K562 (cell line): ENCODE data around the gene CGB8. TPM values are rescaled to one million over a fixed set of nuclear protein-coding genes. Genes with fewer than 3 reads are reported as not detected.
A peak's percentile ranks its signal among the peaks of the same experiment; 100 is the strongest.

ENCODE experiments used
- CEBPG ChIP-seq, 3 experiments: fragments of 200-800 bp in 1 of 3; sonication (Bioruptor generic) in 1 of 3; sonication (generic) in 1 of 3; formaldehyde crosslinking in 1 of 3; IDR thresholded peaks in 2 of 3; conservative IDR thresholded peaks in 1 of 3; 2 replicates each; pipeline versions ENCODE4 v1.6.1 to v1.8.0; 2016 to 2022; ENCODE audit warnings: missing compliant biosample characterization in 2 of 3, missing genetic modification characterization in 2 of 3, mild to moderate bottlenecking in 1 of 3, missing genetic modification reagents in 1 of 3
- HCFC1 ChIP-seq: IDR thresholded peaks from 2 replicates; pipeline ENCODE4 v1.6.1; 2012; ENCODE audit warnings: low read depth, low read length, improper control_type of control experiment
- HDAC6 ChIP-seq: IDR thresholded peaks from 2 replicates; pipeline ENCODE4 v1.6.1; 2012; ENCODE audit warnings: low read depth, mild to moderate bottlenecking, control low read depth, inconsistent platforms, low read length, moderate library complexity
- KAT8 ChIP-seq: fragments of 450-650 bp; IDR thresholded peaks from 2 replicates; pipeline ENCODE4 v1.6.1; 2016; ENCODE audit warnings: low read depth, mild to moderate bottlenecking
- KLF6 ChIP-seq: fragments of 250-450 bp; sonication (Bioruptor Pico); IDR thresholded peaks from 2 replicates; pipeline ENCODE4 v1.4.0; 2020; ENCODE audit warnings: mild to moderate bottlenecking, moderate library complexity, borderline replicate concordance
- LCOR ChIP-seq: sonication (generic); formaldehyde crosslinking; IDR thresholded peaks from 2 replicates; pipeline ENCODE4 v1.8.0; 2022; ENCODE audit warnings: mild to moderate bottlenecking, missing genetic modification reagents
- SETDB1 ChIP-seq: IDR thresholded peaks from one replicate; pipeline ENCODE4 v1.6.1; 2012; ENCODE audit warnings: low read length, control low read depth, inconsistent platforms
- SIN3B ChIP-seq: fragments of 450-650 bp; IDR thresholded peaks from 2 replicates; pipeline ENCODE4 v1.6.1; 2017; ENCODE audit warnings: low read depth, mild to moderate bottlenecking, moderate library complexity
- VEZF1 ChIP-seq: fragments of 200-800 bp; sonication (Bioruptor generic); IDR thresholded peaks from 2 replicates; pipeline ENCODE4 v1.6.1; 2017; ENCODE audit warnings: missing genetic modification characterization, missing compliant biosample characterization
- ZKSCAN3 ChIP-seq: fragments of 250-450 bp; sonication (Bioruptor Pico); IDR thresholded peaks from 2 replicates; pipeline ENCODE4 v1.4.0; 2020
- ZNF780A ChIP-seq: fragments of 250-450 bp; sonication (Bioruptor Pico); IDR thresholded peaks from 2 replicates; pipeline ENCODE4 v1.5.0; 2021; ENCODE audit warnings: mild to moderate bottlenecking
- polyA plus RNA-seq, 8 experiments: library from polyadenylated mRNA; depleted of rRNA in 4 of 8; stranded (reverse) in 5 of 8; unstranded in 3 of 8; fragments of >200 nt; fragmentation: Nextera tagmentation in 2 of 8; fragmentation: Illumina TruSeq in 1 of 8; extraction: Ambion mirVana in 2 of 8; extraction: Trizol in 1 of 8; gene quantifications; 2 replicates each; pipeline versions ENCODE4 v1.2.1 to v1.2.3, GENCODE V29; 2011 to 2014; ENCODE audit warnings: inconsistent platforms in 1 of 8, missing spikeins in 1 of 8
- total RNA-seq, 7 experiments: library from RNA; depleted of rRNA in 6 of 7; stranded (reverse); fragments of >200 nt in 6 of 7; fragmentation: Illumina TruSeq in 2 of 7; extraction: Trizol in 2 of 7; gene quantifications; 2 replicates each; pipeline versions ENCODE4 v1.2.1 to v1.2.3, GENCODE V29; 2011 to 2021; ENCODE audit warnings: low replicate concordance in 1 of 7
- TF ChIP-seq, protein P1 (sequence below), 3 experiments: fragments of 200-800 bp in 1 of 3; fragments of 250-450 bp in 1 of 3; fragments of 450-650 bp in 1 of 3; sonication (Bioruptor Pico) in 1 of 3; sonication (Bioruptor generic) in 1 of 3; formaldehyde crosslinking in 1 of 3; IDR thresholded peaks; 2 replicates each; pipeline versions ENCODE4 v1.6.1 to v1.8.0; 2016 to 2022; ENCODE audit warnings: mild to moderate bottlenecking in 2 of 3, missing genetic modification characterization in 2 of 3, missing compliant biosample characterization in 1 of 3, moderate library complexity in 1 of 3
- TF ChIP-seq, protein P2 (sequence below): sonication (generic); formaldehyde crosslinking; IDR thresholded peaks from 2 replicates; pipeline ENCODE4 v1.8.1; 2023; ENCODE audit warnings: missing genetic modification reagents, mild to moderate bottlenecking, borderline replicate concordance

The CGB8 gene
- total and polyA plus RNA-seq, 9 of the 15 experiments (the other 6 are each of a cell fraction or from before 2014, with no cell fraction given): not detected

GRCh38 chr19:49056101-49056901, 7.4 kb upstream of the CGB8 start (continued):
- no peak for TF ChIP-seq KLF6
- TF ChIP-seq, protein P1, sequence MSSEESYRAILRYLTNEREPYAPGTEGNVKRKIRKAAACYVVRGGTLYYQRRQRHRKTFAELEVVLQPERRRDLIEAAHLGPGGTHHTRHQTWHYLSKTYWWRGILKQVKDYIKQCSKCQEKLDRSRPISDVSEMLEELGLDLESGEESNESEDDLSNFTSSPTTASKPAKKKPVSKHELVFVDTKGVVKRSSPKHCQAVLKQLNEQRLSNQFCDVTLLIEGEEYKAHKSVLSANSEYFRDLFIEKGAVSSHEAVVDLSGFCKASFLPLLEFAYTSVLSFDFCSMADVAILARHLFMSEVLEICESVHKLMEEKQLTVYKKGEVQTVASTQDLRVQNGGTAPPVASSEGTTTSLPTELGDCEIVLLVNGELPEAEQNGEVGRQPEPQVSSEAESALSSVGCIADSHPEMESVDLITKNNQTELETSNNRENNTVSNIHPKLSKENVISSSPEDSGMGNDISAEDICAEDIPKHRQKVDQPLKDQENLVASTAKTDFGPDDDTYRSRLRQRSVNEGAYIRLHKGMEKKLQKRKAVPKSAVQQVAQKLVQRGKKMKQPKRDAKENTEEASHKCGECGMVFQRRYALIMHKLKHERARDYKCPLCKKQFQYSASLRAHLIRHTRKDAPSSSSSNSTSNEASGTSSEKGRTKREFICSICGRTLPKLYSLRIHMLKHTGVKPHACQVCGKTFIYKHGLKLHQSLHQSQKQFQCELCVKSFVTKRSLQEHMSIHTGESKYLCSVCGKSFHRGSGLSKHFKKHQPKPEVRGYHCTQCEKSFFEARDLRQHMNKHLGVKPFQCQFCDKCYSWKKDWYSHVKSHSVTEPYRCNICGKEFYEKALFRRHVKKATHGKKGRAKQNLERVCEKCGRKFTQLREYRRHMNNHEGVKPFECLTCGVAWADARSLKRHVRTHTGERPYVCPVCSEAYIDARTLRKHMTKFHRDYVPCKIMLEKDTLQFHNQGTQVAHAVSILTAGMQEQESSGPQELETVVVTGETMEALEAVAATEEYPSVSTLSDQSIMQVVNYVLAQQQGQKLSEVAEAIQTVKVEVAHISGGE (CRISPR knock-in tag; IDR thresholded peaks at IDR 0.05): no peak
- no peak for TF ChIP-seq HDAC6
- TF ChIP-seq SETDB1: no peak
- TF ChIP-seq HCFC1: 0 out of 2 replicates have a peak, but pooled peaks have one; percentile 20
- peak; percentile 67 for TF ChIP-seq VEZF1
- TF ChIP-seq, protein P2, sequence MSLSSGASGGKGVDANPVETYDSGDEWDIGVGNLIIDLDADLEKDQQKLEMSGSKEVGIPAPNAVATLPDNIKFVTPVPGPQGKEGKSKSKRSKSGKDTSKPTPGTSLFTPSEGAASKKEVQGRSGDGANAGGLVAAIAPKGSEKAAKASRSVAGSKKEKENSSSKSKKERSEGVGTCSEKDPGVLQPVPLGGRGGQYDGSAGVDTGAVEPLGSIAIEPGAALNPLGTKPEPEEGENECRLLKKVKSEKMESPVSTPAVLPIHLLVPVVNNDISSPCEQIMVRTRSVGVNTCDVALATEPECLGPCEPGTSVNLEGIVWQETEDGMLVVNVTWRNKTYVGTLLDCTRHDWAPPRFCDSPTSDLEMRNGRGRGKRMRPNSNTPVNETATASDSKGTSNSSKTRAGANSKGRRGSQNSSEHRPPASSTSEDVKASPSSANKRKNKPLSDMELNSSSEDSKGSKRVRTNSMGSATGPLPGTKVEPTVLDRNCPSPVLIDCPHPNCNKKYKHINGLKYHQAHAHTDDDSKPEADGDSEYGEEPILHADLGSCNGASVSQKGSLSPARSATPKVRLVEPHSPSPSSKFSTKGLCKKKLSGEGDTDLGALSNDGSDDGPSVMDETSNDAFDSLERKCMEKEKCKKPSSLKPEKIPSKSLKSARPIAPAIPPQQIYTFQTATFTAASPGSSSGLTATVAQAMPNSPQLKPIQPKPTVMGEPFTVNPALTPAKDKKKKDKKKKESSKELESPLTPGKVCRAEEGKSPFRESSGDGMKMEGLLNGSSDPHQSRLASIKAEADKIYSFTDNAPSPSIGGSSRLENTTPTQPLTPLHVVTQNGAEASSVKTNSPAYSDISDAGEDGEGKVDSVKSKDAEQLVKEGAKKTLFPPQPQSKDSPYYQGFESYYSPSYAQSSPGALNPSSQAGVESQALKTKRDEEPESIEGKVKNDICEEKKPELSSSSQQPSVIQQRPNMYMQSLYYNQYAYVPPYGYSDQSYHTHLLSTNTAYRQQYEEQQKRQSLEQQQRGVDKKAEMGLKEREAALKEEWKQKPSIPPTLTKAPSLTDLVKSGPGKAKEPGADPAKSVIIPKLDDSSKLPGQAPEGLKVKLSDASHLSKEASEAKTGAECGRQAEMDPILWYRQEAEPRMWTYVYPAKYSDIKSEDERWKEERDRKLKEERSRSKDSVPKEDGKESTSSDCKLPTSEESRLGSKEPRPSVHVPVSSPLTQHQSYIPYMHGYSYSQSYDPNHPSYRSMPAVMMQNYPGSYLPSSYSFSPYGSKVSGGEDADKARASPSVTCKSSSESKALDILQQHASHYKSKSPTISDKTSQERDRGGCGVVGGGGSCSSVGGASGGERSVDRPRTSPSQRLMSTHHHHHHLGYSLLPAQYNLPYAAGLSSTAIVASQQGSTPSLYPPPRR (CRISPR knock-in tag): no peak
- no peak for TF ChIP-seq LCOR
- TF ChIP-seq KAT8: no peak
- no peak for TF ChIP-seq ZNF780A (CRISPR knock-in tag)
- peak; percentile 12; the same call in 1 of the 2 replicates for TF ChIP-seq SIN3B
- TF ChIP-seq ZKSCAN3 (CRISPR knock-in tag): no peak
- 0 out of 2 replicates have a peak, but pooled peaks have one; percentile 24 for TF ChIP-seq CEBPG (CRISPR knock-in tag; IDR thresholded peaks at IDR 0.05)
- TF ChIP-seq CEBPG (tag; conservative IDR thresholded peaks at IDR 0.05 in 1 of 2, IDR thresholded peaks at IDR 0.05 in 1 of 2): no peak
